GM19468 (cell line): Measurements from ENCODE around the gene BHLHE41.

ENCODE experiments used
- ATAC-seq: cut with Tn5 transposase; IDR thresholded peaks from one replicate; pipeline ENCODE4 v1.9.1; 2021; ENCODE audit warnings: mild to moderate bottlenecking, moderate library complexity, moderate number of reproducible peaks; ENCODE audit not compliant: unreplicated experiment; ENCODE audit errors: extremely low read depth

The BHLHE41 gene

GRCh38 chr12:26090836-26091510, 33.9 kb downstream of the BHLHE41 start:
- ATAC-seq = no peak

DNA sequence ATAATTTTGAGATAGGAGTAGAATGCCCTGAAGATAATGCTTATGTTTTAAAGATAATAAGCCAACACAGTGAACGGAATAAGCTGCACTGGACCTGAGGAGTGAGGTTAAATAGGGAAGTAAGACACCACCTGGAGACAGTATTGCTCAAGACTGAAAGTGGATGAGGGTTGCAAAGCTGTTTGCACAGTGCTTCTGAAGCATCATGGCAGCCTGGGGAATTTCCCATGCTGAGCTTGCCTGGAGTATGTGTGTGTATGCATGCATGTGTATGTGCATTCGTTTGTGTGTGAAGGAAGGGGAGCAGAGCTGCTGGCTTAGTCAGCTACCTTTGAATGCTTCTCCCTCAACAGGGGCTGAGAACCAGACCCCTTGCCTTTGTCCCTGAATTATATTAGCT, 35.8 kb downstream of the BHLHE41 start:
- ATAC-seq = peak; percentile 96

DNA sequence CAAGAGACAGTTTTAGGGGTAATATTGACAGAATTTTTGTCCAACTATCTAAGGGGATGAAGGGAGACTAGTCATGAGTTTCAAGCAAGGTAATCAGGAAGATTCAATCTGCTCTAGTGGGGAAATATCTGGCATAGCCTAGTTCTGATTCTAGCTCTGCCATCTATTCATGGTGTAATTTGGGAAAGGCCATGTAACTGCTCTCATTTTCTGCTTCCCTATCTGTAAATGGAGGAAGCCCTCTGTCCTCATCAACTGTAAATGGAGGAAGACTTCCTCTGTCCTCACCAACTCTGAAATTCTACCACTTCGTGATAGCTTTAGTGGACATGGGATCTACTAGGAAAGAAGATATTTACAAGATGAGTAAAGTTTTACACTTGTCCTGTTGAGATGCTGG, 37.9 kb downstream of the BHLHE41 start:
- ATAC-seq = no peak

- ATAC-seq = no peak
These were observed 43.9 kb downstream of the BHLHE41 start for GRCh38 chr12:26080911-26081310.

GRCh38 chr12:26077915-26078702, 46.7 kb downstream of the BHLHE41 start:
- ATAC-seq = no peak
